HL-60 (cell line): Measurements from ENCODE around the gene RBM10.

Source experiments
- DNase-seq, 2 experiments: peaks; one replicate each; pipeline ENCODE4 v3.0.0-alpha.2; 2010 to 2020; ENCODE audit warnings: low read depth in 1 of 2, low spot score in 1 of 2
- H3K27ac ChIP-seq: fragments of 250-450 bp; sonication (Bioruptor Pico); replicated peaks from 2 replicates; pipeline ENCODE4 v1.5.1; 2020; ENCODE audit warnings: mild to moderate bottlenecking, moderate library complexity
- H3K27me3 ChIP-seq: fragments of 250-450 bp; sonication (Bioruptor Pico); 2 replicates; pipeline ENCODE4 v1.5.1; 2021; ENCODE audit warnings: mild to moderate bottlenecking, moderate library complexity; ENCODE audit not compliant: insufficient read depth, poor library complexity, severe bottlenecking
- H3K4me3 ChIP-seq: replicated peaks from 2 replicates; pipeline ENCODE4 v1.5.1; 2011; ENCODE audit warnings: mild to moderate bottlenecking, control low read depth, low read length; ENCODE audit not compliant: insufficient read depth
- GABPA ChIP-seq: IDR thresholded peaks from 2 replicates; pipeline ENCODE4 v1.6.1; 2012; ENCODE audit warnings: low read depth
- POLR2AphosphoS5 ChIP-seq: IDR thresholded peaks from 2 replicates; pipeline ENCODE4 v1.6.1; 2012; ENCODE audit warnings: low read depth
- SPI1 ChIP-seq: IDR thresholded peaks from 2 replicates; pipeline ENCODE4 v1.6.1; 2012; ENCODE audit warnings: low read depth, mild to moderate bottlenecking, borderline replicate concordance
- TF ChIP-seq, protein P1 (sequence below): IDR thresholded peaks from one replicate; pipeline ENCODE4 v1.5.1; 2011; ENCODE audit warnings: low read length, control low read depth, inconsistent platforms; ENCODE audit not compliant: insufficient read depth
- TF ChIP-seq, protein P2 (sequence below): IDR thresholded peaks from 2 replicates; pipeline ENCODE4 v1.6.1; 2012; ENCODE audit warnings: low read depth; ENCODE audit not compliant: insufficient replicate concordance

Gene RBM10

DNA sequence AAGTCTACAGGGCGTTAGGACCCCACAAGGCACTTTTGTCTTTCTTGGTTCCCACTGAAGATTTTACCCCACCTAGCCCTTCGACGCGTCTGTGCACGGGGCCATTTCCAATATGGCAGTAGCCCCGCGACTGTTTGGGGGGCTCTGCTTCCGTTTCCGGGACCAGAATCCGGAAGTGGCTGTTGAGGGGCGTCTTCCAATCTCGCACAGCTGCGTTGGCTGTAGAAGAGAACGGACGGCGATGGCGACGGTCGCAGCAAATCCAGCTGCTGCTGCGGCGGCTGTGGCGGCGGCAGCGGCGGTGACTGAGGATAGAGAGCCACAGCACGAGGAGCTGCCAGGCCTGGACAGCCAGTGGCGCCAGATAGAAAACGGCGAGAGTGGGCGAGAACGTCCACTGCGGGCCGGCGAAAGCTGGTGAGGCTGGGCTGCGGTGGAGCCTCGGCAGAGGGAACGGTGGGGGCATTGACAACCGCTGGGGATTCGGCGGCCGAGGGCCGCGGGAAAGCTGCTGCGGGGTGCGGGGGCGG lies 87.8 kb downstream of the RBM10 start, which contains the start of gene USP11:
TSS of gene USP11 (plus strand) at position 207 of the 530 bp plus-strand sequence. CDS start at position 242, 35 bp downstream.
- peak in 1 of 2 experiments; percentile 21 for DNase-seq
- no peaks in the 10 kb centered on the region for H3K27me3 ChIP-seq
- peak within 1 kb of the TSS; percentile 59 for H3K4me3 ChIP-seq
- TF ChIP-seq, protein P1, sequence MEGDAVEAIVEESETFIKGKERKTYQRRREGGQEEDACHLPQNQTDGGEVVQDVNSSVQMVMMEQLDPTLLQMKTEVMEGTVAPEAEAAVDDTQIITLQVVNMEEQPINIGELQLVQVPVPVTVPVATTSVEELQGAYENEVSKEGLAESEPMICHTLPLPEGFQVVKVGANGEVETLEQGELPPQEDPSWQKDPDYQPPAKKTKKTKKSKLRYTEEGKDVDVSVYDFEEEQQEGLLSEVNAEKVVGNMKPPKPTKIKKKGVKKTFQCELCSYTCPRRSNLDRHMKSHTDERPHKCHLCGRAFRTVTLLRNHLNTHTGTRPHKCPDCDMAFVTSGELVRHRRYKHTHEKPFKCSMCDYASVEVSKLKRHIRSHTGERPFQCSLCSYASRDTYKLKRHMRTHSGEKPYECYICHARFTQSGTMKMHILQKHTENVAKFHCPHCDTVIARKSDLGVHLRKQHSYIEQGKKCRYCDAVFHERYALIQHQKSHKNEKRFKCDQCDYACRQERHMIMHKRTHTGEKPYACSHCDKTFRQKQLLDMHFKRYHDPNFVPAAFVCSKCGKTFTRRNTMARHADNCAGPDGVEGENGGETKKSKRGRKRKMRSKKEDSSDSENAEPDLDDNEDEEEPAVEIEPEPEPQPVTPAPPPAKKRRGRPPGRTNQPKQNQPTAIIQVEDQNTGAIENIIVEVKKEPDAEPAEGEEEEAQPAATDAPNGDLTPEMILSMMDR: no peak
- TF ChIP-seq GABPA (peak; percentile 65; the same call in 1 of the 2 replicates), POLR2AphosphoS5 (no peak; the same call in 1 of the 2 replicates)
- peak within 1 kb of the TSS; percentile 91 for H3K27ac ChIP-seq

GRCh38 chrX:47233333-47234113 lies 88.5 kb downstream of the RBM10 start:
- H3K27ac ChIP-seq: peak overlapping the region; percentile 91
- no peak for TF ChIP-seq POLR2AphosphoS5
- TF ChIP-seq GABPA: no peak

GRCh38 chrX:47234583-47234982 lies 89.6 kb downstream of the RBM10 start:
- H3K27ac ChIP-seq: peak overlapping the region; percentile 91
- H3K4me3 ChIP-seq: no peak overlapping the region
- DNase-seq: no peak
- no peaks in the 10 kb centered on the region for H3K27me3 ChIP-seq
- TF ChIP-seq, protein P1: no peak
- TF ChIP-seq POLR2AphosphoS5 (no peak), SPI1 (no peak), GABPA (no peak)
- TF ChIP-seq, protein P2, sequence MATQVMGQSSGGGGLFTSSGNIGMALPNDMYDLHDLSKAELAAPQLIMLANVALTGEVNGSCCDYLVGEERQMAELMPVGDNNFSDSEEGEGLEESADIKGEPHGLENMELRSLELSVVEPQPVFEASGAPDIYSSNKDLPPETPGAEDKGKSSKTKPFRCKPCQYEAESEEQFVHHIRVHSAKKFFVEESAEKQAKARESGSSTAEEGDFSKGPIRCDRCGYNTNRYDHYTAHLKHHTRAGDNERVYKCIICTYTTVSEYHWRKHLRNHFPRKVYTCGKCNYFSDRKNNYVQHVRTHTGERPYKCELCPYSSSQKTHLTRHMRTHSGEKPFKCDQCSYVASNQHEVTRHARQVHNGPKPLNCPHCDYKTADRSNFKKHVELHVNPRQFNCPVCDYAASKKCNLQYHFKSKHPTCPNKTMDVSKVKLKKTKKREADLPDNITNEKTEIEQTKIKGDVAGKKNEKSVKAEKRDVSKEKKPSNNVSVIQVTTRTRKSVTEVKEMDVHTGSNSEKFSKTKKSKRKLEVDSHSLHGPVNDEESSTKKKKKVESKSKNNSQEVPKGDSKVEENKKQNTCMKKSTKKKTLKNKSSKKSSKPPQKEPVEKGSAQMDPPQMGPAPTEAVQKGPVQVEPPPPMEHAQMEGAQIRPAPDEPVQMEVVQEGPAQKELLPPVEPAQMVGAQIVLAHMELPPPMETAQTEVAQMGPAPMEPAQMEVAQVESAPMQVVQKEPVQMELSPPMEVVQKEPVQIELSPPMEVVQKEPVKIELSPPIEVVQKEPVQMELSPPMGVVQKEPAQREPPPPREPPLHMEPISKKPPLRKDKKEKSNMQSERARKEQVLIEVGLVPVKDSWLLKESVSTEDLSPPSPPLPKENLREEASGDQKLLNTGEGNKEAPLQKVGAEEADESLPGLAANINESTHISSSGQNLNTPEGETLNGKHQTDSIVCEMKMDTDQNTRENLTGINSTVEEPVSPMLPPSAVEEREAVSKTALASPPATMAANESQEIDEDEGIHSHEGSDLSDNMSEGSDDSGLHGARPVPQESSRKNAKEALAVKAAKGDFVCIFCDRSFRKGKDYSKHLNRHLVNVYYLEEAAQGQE: no peak

More at GRCh38 chrX:47233333-47234113, 88.5 kb downstream of the RBM10 start:
- DNase-seq: peak; percentile 85 to 96
- peak overlapping the region; percentile 59 for H3K4me3 ChIP-seq
- H3K27me3 ChIP-seq: no peaks in the 10 kb centered on the region

GRCh38 chrX:47235691-47236103 lies 90.7 kb downstream of the RBM10 start:
- H3K4me3 ChIP-seq: no peak overlapping the region
- TF ChIP-seq POLR2AphosphoS5 (no peak), SPI1 (no peak), GABPA (no peak)
- TF ChIP-seq, protein P1: no peak
- TF ChIP-seq, protein P2: no peak
- DNase-seq: no peak
- H3K27ac ChIP-seq: no peak overlapping the region
- no peaks in the 10 kb centered on the region for H3K27me3 ChIP-seq
